ENCODE measurements around the gene LGR6.

The LGR6 gene

GRCh38 chr1:202286622-202287097, 93.1 kb downstream of the LGR6 start:
- no peak overlapping the region for H3K4me3 ChIP-seq (ENCODE audit: low read depth, low read length)
- DNase-seq (ENCODE audit: low read depth): no peak
- TF ChIP-seq, protein P1, sequence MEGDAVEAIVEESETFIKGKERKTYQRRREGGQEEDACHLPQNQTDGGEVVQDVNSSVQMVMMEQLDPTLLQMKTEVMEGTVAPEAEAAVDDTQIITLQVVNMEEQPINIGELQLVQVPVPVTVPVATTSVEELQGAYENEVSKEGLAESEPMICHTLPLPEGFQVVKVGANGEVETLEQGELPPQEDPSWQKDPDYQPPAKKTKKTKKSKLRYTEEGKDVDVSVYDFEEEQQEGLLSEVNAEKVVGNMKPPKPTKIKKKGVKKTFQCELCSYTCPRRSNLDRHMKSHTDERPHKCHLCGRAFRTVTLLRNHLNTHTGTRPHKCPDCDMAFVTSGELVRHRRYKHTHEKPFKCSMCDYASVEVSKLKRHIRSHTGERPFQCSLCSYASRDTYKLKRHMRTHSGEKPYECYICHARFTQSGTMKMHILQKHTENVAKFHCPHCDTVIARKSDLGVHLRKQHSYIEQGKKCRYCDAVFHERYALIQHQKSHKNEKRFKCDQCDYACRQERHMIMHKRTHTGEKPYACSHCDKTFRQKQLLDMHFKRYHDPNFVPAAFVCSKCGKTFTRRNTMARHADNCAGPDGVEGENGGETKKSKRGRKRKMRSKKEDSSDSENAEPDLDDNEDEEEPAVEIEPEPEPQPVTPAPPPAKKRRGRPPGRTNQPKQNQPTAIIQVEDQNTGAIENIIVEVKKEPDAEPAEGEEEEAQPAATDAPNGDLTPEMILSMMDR (IDR thresholded peaks at IDR 0.05; ENCODE audit: low read depth, low read length): no peak

GRCh38 chr1:202287196-202287595, 93.6 kb downstream of the LGR6 start:
- DNase-seq (ENCODE audit: low read depth): no peak
- TF ChIP-seq MYC (IDR thresholded peaks at IDR 0.05; ENCODE audit: low read depth, low read length) (no peak), MAX (IDR thresholded peaks at IDR 0.05; ENCODE audit: low read depth, low read length) (no peak), POLR2A (IDR thresholded peaks at IDR 0.05; ENCODE audit: extremely low read depth, insufficient read length) (no peak)
- TF ChIP-seq, protein P1 (IDR thresholded peaks at IDR 0.05; ENCODE audit: low read depth, low read length): no peak
- no peak overlapping the region for H3K4me3 ChIP-seq (ENCODE audit: low read depth, low read length)

GRCh38 chr1:202288177-202288576, 94.6 kb downstream of the LGR6 start:
- no peak for DNase-seq (ENCODE audit: low read depth)
- TF ChIP-seq MAX (IDR thresholded peaks at IDR 0.05; ENCODE audit: low read depth, low read length) (no peak), POLR2A (IDR thresholded peaks at IDR 0.05; ENCODE audit: extremely low read depth, insufficient read length) (no peak)
- H3K4me3 ChIP-seq (ENCODE audit: low read depth, low read length): no peak overlapping the region

DNA sequence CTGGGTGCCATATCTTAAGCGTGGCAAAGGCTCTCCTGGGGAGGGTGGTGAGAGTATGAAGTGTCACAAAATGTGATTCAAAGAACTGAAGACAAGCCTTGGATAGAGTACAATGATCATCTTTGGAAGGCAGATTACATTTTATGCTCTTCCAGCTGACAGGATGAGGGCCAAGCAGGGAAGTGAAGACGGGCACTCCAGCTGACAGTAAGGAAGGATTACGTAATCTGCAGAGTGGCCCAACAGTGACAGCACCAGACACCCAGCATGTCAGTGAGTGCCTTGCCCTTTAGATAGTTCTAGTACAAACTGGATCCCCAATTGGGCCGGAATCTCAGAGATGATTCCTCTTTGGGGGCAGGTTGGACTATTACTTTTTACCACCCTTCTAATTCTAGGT, 95.4 kb downstream of the LGR6 start:
- TF ChIP-seq MAX (IDR thresholded peaks at IDR 0.05; ENCODE audit: low read depth, low read length) (no peak), MYC (IDR thresholded peaks at IDR 0.05; ENCODE audit: low read depth, low read length) (no peak), POLR2A (IDR thresholded peaks at IDR 0.05; ENCODE audit: extremely low read depth, insufficient read length) (no peak)
- TF ChIP-seq, protein P1 (IDR thresholded peaks at IDR 0.05; ENCODE audit: low read depth, low read length): no peak
- DNase-seq (ENCODE audit: low read depth): peak; percentile 33

GRCh38 chr1:202291001-202291400, 97.4 kb downstream of the LGR6 start:
- no peak overlapping the region for H3K4me3 ChIP-seq (ENCODE audit: low read depth, low read length)
- TF ChIP-seq, protein P1 (IDR thresholded peaks at IDR 0.05; ENCODE audit: low read depth, low read length): no peak
- no peak for DNase-seq (ENCODE audit: low read depth)

More for the DNA sequence above, 95.4 kb downstream of the LGR6 start:
- H3K4me3 ChIP-seq (ENCODE audit: low read depth, low read length): no peak overlapping the region

DNA sequence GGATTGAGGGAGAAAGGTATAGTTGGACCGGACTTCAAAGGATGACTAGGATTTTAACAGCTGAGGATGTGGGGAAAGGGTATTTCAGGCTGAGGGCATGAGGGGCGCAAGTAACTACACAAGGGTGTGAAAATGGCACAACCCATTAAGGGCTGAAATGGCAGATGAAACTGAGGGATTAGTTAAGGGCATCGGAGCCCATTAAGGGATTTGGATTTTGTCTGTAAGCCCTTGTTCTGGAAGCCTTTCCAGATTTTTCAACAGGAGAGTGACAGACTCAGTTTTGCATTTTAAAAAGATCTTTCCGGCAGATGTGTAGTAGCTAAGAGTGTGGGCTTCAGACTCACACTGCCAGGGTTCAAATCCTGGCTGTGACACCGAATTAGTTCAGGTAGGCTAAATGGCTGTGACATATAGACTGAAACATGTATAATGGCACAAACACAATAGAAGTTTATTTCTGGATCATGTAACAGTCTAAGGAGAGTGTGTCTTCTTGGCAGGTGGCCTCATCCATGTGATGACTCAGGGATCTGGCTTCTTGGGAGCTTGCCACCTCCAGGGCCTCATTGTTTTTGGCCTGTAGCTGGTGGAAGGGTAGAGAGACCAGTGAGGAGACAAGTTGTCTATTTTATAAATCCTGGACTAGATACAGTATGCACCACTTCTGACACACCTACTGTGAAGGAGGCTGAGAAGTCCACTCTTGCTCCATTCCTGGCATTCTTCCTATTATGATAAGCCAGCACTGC, 98.5 kb downstream of the LGR6 start:
- no peak for TF ChIP-seq MYC (IDR thresholded peaks at IDR 0.05; ENCODE audit: low read depth, low read length)
- TF ChIP-seq, protein P1 (IDR thresholded peaks at IDR 0.05; ENCODE audit: low read depth, low read length): no peak
- no peak for TF ChIP-seq MAX (IDR thresholded peaks at IDR 0.05; ENCODE audit: low read depth, low read length)
- no peak for TF ChIP-seq POLR2A (IDR thresholded peaks at IDR 0.05; ENCODE audit: extremely low read depth, insufficient read length)
- no peak for DNase-seq (ENCODE audit: low read depth)
- H3K4me3 ChIP-seq (ENCODE audit: low read depth, low read length): no peak overlapping the region

Measured in NB4 (cell line).